Spleen (tissue), 7 donors: ENCODE results near the gene TTLL6.

Experiments used
- CTCF ChIP-seq, 11 experiments: fragments of 200-600 bp in 7 of 11; fragments of 450-650 bp in 4 of 11; sonication (generic) in 4 of 11; IDR thresholded peaks in 8 of 11; conservative IDR thresholded peaks in 3 of 11; 1 replicate in 7 of 11; 2 replicates in 4 of 11; pipeline versions ENCODE4 v1.4.0 to v1.8.0; 2016 to 2021; ENCODE audit warnings: antibody characterized with exemption in 11 of 11, inconsistent platforms in 4 of 11, mild to moderate bottlenecking in 1 of 11
- POLR2A ChIP-seq, 3 donors: fragments of 450-650 bp; IDR thresholded peaks; one replicate each; pipeline ENCODE4 v1.5.1; 2017; ENCODE audit warnings: antibody characterized with exemption in 3 of 3, mild to moderate bottlenecking in 1 of 3
- POLR2AphosphoS5 ChIP-seq, 3 donors: sonication (generic); formaldehyde crosslinking; IDR thresholded peaks; one replicate each; pipeline ENCODE4 v1.5.1; 2017; ENCODE audit warnings: antibody characterized with exemption in 3 of 3
- donor health status: DM: no; HTN: no; CAD: no; lungs with moderate emphysema.
- donor health status: DM: no; HTN: no; CAD: no.
- donor health status: DM: no; HTN: no; CAD: no.

- TF ChIP-seq POLR2AphosphoS5 (IDR thresholded peaks at IDR 0.05) (no peak), CTCF (IDR thresholded peaks at IDR 0.05 in 8 of 11, conservative IDR thresholded peaks at IDR 0.05 in 3 of 11) (no peak), POLR2A (IDR thresholded peaks at IDR 0.05) (no peak)
Observed at GRCh38 chr17:48751733-48752398, 65.2 kb downstream of the TTLL6 start.
